Activated CD8-positive, alpha-beta T cell treated with anti-CD3 and anti-CD28 coated beads for 36 hours (primary cell): ENCODE data around the gene FAM81A. TPM values are rescaled to one million over a fixed set of nuclear protein-coding genes. Genes with fewer than 3 reads are reported as not detected.

Experiments
- ATAC-seq: fragments of 200-7000 bp; cut with Tn5 transposase; one replicate; pipeline ENCODE4 v1.10.0; 2021; ENCODE audit warnings: mild to moderate bottlenecking, moderate library complexity
- CTCF ChIA-PET: fragments of 350-600 bp; sonication (Branson Sonifier 250); formaldehyde crosslinking; loops from one replicate; lab custom pipeline; 2021; ENCODE audit warnings: antibody characterized with exemption; lab: Charles Lee
- POLR2A ChIA-PET: fragments of 350-600 bp; sonication (Branson Sonifier 250); formaldehyde crosslinking; loops from one replicate; lab custom pipeline; 2021; ENCODE audit warnings: antibody characterized with exemption; lab: Charles Lee
- DNase-seq: peaks from one replicate; pipeline ENCODE4 v3.0.0-alpha.2; 2020
- H3K27ac Mint-ChIP-seq: one replicate; pipeline ENCODE4 v1.8.0; 2021; ENCODE audit warnings: mild to moderate bottlenecking, mixed read lengths
- H3K27me3 Mint-ChIP-seq: one replicate; pipeline ENCODE4 v1.8.0; 2021; ENCODE audit warnings: mixed read lengths
- H3K36me3 Mint-ChIP-seq: one replicate; pipeline ENCODE4 v1.8.0; 2021; ENCODE audit warnings: low read depth, mixed read lengths
- H3K4me1 Mint-ChIP-seq: one replicate; pipeline ENCODE4 v1.8.0; 2021; ENCODE audit warnings: low read depth, mixed read lengths
- H3K4me3 Mint-ChIP-seq: one replicate; pipeline ENCODE4 v1.8.0; 2021; ENCODE audit warnings: mild to moderate bottlenecking, moderate library complexity, mixed read lengths
- H3K9me3 Mint-ChIP-seq: one replicate; pipeline ENCODE4 v1.8.0; 2021; ENCODE audit warnings: mixed read lengths
- intact Hi-C: fragments of 100-400 bp; cut with micrococcal nuclease; formaldehyde crosslinking; loops from one replicate; pipeline ENCODE4 v1.10.0; 2022
- total RNA-seq, 2 experiments: library from RNA; stranded (reverse); gene quantifications; one replicate each; pipeline ENCODE4 v1.2.3, GENCODE V29; 2021
- TF ChIP-seq, protein P1 (sequence below): fragments of 200-600 bp; IDR thresholded peaks from one replicate; pipeline ENCODE4 v1.8.0; 2022; ENCODE audit warnings: antibody characterized with exemption, mild to moderate bottlenecking

The FAM81A gene
- total RNA-seq, 2 experiments from 2014 or later = 1.2 to 1.5 TPM

DNA sequence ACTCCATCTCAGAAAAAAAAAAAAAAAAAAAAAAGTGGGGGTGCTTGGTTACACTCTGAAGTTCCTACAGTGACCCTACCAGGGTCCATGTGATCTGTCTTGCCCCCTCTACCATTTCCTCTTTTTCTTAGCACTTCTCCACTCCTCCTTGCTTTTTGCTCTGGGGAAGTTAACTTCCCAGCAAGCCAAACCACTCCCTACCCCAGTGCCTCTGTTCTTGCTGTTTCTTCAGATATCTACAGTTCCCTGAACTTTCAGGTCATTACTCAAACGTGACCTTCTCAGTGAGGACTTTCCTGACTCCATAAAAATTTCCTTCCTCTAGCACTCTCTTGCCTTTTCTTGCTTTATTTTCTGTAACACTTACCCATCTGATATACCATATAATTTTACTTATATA, 112.5 kb downstream of the FAM81A start:
- POLR2A ChIA-PET = no interaction called here
- Mint-ChIP-seq H3K27ac (no peak overlapping the region), H3K4me1 (no peaks in the 10 kb centered on the region), H3K9me3 (no peaks in the 10 kb centered on the region), H3K27me3 (peaks cover 2% of the 10 kb centered on the region), H3K36me3 (no peaks in the 10 kb centered on the region), H3K4me3 (no peak overlapping the region)
- intact Hi-C loops = no loop called here
- ATAC-seq (no peak), DNase-seq (no peak)
- TF ChIP-seq, protein P1, sequence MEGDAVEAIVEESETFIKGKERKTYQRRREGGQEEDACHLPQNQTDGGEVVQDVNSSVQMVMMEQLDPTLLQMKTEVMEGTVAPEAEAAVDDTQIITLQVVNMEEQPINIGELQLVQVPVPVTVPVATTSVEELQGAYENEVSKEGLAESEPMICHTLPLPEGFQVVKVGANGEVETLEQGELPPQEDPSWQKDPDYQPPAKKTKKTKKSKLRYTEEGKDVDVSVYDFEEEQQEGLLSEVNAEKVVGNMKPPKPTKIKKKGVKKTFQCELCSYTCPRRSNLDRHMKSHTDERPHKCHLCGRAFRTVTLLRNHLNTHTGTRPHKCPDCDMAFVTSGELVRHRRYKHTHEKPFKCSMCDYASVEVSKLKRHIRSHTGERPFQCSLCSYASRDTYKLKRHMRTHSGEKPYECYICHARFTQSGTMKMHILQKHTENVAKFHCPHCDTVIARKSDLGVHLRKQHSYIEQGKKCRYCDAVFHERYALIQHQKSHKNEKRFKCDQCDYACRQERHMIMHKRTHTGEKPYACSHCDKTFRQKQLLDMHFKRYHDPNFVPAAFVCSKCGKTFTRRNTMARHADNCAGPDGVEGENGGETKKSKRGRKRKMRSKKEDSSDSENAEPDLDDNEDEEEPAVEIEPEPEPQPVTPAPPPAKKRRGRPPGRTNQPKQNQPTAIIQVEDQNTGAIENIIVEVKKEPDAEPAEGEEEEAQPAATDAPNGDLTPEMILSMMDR = no peak
- CTCF ChIA-PET = interaction anchor here (1.0 kb wide), 3 partner anchors 17 to 141 kb away, joined by 3 to 4 read pairs (median 3); no protein-coding TSS in a partner anchor

DNA sequence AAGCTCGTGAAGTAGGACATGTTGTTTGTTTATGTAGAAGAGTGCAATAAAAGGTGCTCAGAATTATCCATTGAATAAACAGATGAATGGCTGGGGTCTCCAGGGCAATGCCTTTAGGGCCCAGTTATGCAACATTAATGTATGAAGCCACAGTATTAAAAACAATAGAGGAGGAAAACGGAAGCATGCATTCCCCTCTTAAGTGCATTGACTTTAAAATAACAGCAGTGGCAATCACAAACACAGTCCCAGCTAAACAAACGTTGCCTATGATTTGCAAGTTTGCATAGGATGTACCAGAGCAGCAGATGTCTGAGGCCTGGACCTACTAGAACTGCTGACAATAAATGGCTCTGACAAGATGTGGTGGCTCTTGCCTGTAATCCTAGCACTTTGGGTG, 113.0 kb downstream of the FAM81A start:
- DNase-seq (no peak), ATAC-seq (no peak)
- Mint-ChIP-seq H3K4me1 (no peaks in the 10 kb centered on the region), H3K27ac (no peak overlapping the region), H3K4me3 (no peak overlapping the region), H3K27me3 (peaks cover 2% of the 10 kb centered on the region), H3K36me3 (no peaks in the 10 kb centered on the region), H3K9me3 (no peaks in the 10 kb centered on the region)
- POLR2A ChIA-PET = no interaction called here
- TF ChIP-seq, protein P1 = no peak
- intact Hi-C loops = no loop called here
- CTCF ChIA-PET = interaction anchor here (1.0 kb wide), 3 partner anchors 18 to 140 kb away, joined by 3 to 4 read pairs (median 3); no protein-coding TSS in a partner anchor

DNA sequence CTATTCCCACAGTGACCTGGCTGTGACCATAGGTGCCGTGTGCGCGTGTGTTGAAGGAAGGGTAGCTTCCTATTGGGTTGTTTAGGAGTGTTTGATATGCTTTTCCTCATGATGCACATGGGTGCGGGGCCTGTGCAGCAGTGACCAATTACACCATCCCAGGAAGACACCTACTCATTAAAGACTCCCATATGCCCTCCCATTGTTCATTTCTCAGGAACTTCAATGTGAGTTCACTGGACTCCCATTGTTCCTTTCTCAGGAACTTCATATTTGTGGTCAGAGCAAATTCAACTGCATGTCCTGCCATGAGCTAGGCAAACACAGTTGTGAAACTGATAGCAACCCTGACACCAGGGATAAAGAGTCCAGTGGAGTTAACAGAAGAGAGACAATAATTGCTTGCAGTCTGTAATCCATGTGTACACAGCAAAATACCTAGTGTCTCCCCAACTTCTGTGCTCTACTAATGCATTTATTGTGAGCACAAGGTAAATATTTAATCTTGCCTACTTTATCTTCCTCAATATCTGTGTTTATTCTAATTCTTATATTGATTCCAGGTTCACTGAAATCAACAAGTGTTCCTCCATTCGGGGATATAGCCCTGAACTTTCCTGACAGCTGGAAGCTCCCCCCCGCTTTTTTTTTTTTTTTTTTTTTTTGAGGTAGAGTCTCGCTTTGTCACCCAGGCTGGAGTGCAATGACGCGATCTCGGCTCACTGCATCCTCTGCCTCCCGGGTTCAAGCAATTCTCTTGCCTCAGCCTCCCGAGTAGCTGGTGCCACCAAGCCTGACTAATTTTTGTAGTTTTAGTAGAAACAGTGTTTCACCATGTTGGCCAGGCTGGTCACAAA, 116.1 kb downstream of the FAM81A start:
- ATAC-seq = no peak
- no peak overlapping the region for H3K4me3 Mint-ChIP-seq

GRCh38 chr15:59555696-59556095, 117.7 kb downstream of the FAM81A start:
- no peaks in the 10 kb centered on the region for H3K9me3 Mint-ChIP-seq
- H3K27ac Mint-ChIP-seq = no peak overlapping the region
- H3K4me3 Mint-ChIP-seq = no peak overlapping the region
- TF ChIP-seq, protein P1 = no peak
- ATAC-seq (no peak), DNase-seq (no peak)
- no peaks in the 10 kb centered on the region for H3K27me3 Mint-ChIP-seq
- POLR2A ChIA-PET = no interaction called here
- peaks cover 3% of the 10 kb centered on the region for H3K4me1 Mint-ChIP-seq
- H3K36me3 Mint-ChIP-seq = no peaks in the 10 kb centered on the region
- CTCF ChIA-PET = interaction anchor here (0.7 to 1.8 kb wide), 3 partner anchors 22 to 27 kb away, joined by 3 to 4 read pairs (median 3); no protein-coding TSS in a partner anchor
- intact Hi-C loops = no loop called here

More for the DNA sequence above, 116.1 kb downstream of the FAM81A start:
- H3K4me1 Mint-ChIP-seq = peaks cover 3% of the 10 kb centered on the region
- no peak for DNase-seq
- ChIA-PET CTCF (no interaction called here), POLR2A (no interaction called here)
- no peaks in the 10 kb centered on the region for H3K27me3 Mint-ChIP-seq
- H3K36me3 Mint-ChIP-seq = no peaks in the 10 kb centered on the region
- TF ChIP-seq, protein P1 = no peak
- H3K27ac Mint-ChIP-seq = no peak overlapping the region
- no peaks in the 10 kb centered on the region for H3K9me3 Mint-ChIP-seq
- intact Hi-C loops = no loop called here

- H3K4me3 Mint-ChIP-seq = no peak overlapping the region
- H3K4me1 Mint-ChIP-seq = peaks cover 3% of the 10 kb centered on the region
- no peaks in the 10 kb centered on the region for H3K27me3 Mint-ChIP-seq
- ATAC-seq (no peak), DNase-seq (no peak)
- POLR2A ChIA-PET = no interaction called here
- CTCF ChIA-PET = interaction anchor here (1.2 to 1.8 kb wide), 2 partner anchors 23 to 24 kb away, joined by 3 to 4 read pairs; no protein-coding TSS in a partner anchor
- H3K9me3 Mint-ChIP-seq = no peaks in the 10 kb centered on the region
- intact Hi-C loops = no loop called here
- H3K36me3 Mint-ChIP-seq = no peaks in the 10 kb centered on the region
- TF ChIP-seq, protein P1 = no peak
- no peak overlapping the region for H3K27ac Mint-ChIP-seq
These were observed 118.4 kb downstream of the FAM81A start for GRCh38 chr15:59556380-59556779.
